ENCODE results near the gene PRPF39. TPM values are rescaled to one million over a fixed set of nuclear protein-coding genes. Genes with fewer than 3 reads are reported as not detected.

PRPF39 gene
- total and polyA plus RNA-seq, 2 of the 4 experiments (the other 2 are of a cell fraction): 18.1 to 29.6 TPM

DNA sequence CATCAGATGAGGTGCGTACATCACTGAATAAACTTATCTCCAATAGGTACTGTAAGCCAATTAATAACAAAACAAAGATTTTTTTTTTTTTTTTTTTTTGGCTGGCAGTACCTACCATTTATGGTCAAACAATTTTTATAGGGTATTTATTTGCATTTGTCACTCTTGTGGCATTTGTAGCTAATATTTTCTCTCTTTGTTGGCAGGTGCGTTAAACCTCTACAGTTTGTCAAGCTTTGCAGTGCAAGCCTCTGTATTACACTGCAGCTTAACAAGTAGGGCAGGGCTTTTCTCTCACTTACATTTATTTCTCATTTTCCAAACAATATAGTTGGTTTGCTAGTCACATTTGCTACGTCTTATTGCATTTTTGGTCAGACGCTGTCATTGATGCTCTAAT lies 12.3 kb downstream of the PRPF39 start:
- intact Hi-C loops (cut with micrococcal nuclease) (no loop called here), in situ Hi-C loops (cut with MboI; ENCODE audit: low sequenced_read_pairs) (no loop called here), dilution Hi-C loops (cut with HindIII; ENCODE audit: low sequenced_read_pairs, unreplicated experiment) (no loop called here)
- Histone ChIP-seq H3K9me1 (ENCODE audit: insufficient read depth, low read length) (peaks cover under 1% of the 10 kb centered on the region; the same call in 1 of the 2 replicates), H3K4ac (ENCODE audit: low read depth, low read length) (no peak overlapping the region), H3K27ac (ENCODE audit: insufficient read depth, low read length) (no peak overlapping the region), H2BK20ac (ENCODE audit: low read depth, low read length) (no peak overlapping the region), H4K5ac (ENCODE audit: low read depth, low read length) (no peak overlapping the region), H2AK9ac (replicated peaks; ENCODE audit: low read depth, low read length, poor library complexity) (no peak overlapping the region), H4K91ac (ENCODE audit: insufficient read depth, low read depth, low read length) (no peak overlapping the region), H3K27me3 (ENCODE audit: control insufficient read depth, insufficient read depth, low read length) (no peaks in the 10 kb centered on the region), H2AFZ (replicated peaks; ENCODE audit: low read length, poor library complexity) (no peak overlapping the region), H2AK5ac (ENCODE audit: low read depth, low read length) (no peak overlapping the region), H3K18ac (ENCODE audit: low read depth, low read length) (no peak overlapping the region), H3K56ac (ENCODE audit: extremely low read depth, insufficient read depth, low read length) (no peak overlapping the region), H2BK15ac (ENCODE audit: low read depth, low read length) (no peak overlapping the region), H3K9ac (ENCODE audit: low read depth, low read length) (no peak overlapping the region), H3K14ac (replicated peaks; ENCODE audit: low read depth, low read length) (no peak overlapping the region), H2BK120ac (ENCODE audit: low read depth, low read length) (no peak overlapping the region), H3K23ac (ENCODE audit: low read depth, low read length) (no peak overlapping the region), H3K36me3 (ENCODE audit: control insufficient read depth, insufficient read depth, low read length) (peaks cover 17% of the 10 kb centered on the region), H4K20me1 (ENCODE audit: insufficient read depth, low read length) (peaks cover 18% of the 10 kb centered on the region), H3K4me3 (ENCODE audit: insufficient read depth, low read depth, low read length) (no peak overlapping the region), H3K79me1 (ENCODE audit: low read depth in 1 of 2, low read length in 2 of 2) (peaks cover 22 to 28% of the 10 kb centered on the region in 2 experiments), H2BK5ac (ENCODE audit: low read depth, low read length, poor library complexity, severe bottlenecking) (no peak overlapping the region), H3K9me3 (ENCODE audit: control insufficient read depth, insufficient read depth, low read length) (no peaks in the 10 kb centered on the region), H3K4me1 (ENCODE audit: control insufficient read depth, insufficient read depth, low read length) (no peaks in the 10 kb centered on the region), H4K8ac (ENCODE audit: low read depth in 2 of 2, low read length in 2 of 2) (no peak overlapping the region), H3K4me2 (ENCODE audit: low read depth, low read length) (no peak overlapping the region)
- TF ChIP-seq BHLHE40 (IDR thresholded peaks at IDR 0.05; ENCODE audit: low read depth, low read length) (no peak), MAFK (IDR thresholded peaks at IDR 0.05; ENCODE audit: low read depth, low read length) (no peak), RFX5 (IDR thresholded peaks at IDR 0.05; ENCODE audit: low read depth, low read length) (no peak), CEBPB (IDR thresholded peaks at IDR 0.05; ENCODE audit: low read depth, low read length) (no peak), RCOR1 (IDR thresholded peaks at IDR 0.05; ENCODE audit: insufficient replicate concordance, low read length) (no peak), MXI1 (IDR thresholded peaks at IDR 0.05; ENCODE audit: borderline replicate concordance, low read depth, low read length) (no peak)
- TF ChIP-seq, protein P1, sequence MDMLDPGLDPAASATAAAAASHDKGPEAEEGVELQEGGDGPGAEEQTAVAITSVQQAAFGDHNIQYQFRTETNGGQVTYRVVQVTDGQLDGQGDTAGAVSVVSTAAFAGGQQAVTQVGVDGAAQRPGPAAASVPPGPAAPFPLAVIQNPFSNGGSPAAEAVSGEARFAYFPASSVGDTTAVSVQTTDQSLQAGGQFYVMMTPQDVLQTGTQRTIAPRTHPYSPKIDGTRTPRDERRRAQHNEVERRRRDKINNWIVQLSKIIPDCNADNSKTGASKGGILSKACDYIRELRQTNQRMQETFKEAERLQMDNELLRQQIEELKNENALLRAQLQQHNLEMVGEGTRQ (IDR thresholded peaks at IDR 0.05; ENCODE audit: low read depth, low read length): no peak
- TF ChIP-seq, protein P2, sequence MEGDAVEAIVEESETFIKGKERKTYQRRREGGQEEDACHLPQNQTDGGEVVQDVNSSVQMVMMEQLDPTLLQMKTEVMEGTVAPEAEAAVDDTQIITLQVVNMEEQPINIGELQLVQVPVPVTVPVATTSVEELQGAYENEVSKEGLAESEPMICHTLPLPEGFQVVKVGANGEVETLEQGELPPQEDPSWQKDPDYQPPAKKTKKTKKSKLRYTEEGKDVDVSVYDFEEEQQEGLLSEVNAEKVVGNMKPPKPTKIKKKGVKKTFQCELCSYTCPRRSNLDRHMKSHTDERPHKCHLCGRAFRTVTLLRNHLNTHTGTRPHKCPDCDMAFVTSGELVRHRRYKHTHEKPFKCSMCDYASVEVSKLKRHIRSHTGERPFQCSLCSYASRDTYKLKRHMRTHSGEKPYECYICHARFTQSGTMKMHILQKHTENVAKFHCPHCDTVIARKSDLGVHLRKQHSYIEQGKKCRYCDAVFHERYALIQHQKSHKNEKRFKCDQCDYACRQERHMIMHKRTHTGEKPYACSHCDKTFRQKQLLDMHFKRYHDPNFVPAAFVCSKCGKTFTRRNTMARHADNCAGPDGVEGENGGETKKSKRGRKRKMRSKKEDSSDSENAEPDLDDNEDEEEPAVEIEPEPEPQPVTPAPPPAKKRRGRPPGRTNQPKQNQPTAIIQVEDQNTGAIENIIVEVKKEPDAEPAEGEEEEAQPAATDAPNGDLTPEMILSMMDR (conservative IDR thresholded peaks at IDR 0.05; ENCODE audit: low read depth, low read length): no peak
- DNase-seq (no peak), ATAC-seq (ENCODE audit: low read depth) (no peak)
- ChIA-PET POLR2A (ENCODE audit: unreplicated experiment) (no interaction called here), CTCF (interaction anchor here (1.0 kb wide), 1 partner anchor 32 kb away, joined by 3 read pairs; no protein-coding TSS in a partner anchor)
- no CpG with 5 or more reads among the region's 4 CpGs for whole genome bisulfite sequencing, 2 experiments (ENCODE audit: extremely low coverage in 2 of 2, insufficient read length in 1 of 2)
- no TSS peak for BruUV-seq (replicated peaks)
